ENCODE results near the gene PAPPA2. TPM values are rescaled to one million over a fixed set of nuclear protein-coding genes. Genes with fewer than 3 reads are reported as not detected.

Gene PAPPA2
- total and polyA plus RNA-seq, 2 donors (not counting 1 experiment from before 2014, with no cell fraction given) = 0.24 to 4.1 TPM

- DNase-seq (ENCODE audit: low read depth in 2 of 2) = no peak
- Histone ChIP-seq H2AFZ (ENCODE audit: low read length) (no peak overlapping the region), H3K9me3 (ENCODE audit: control insufficient read depth, insufficient read depth, low read depth, low read length) (no peaks in the 10 kb centered on the region), H3K27ac (ENCODE audit: insufficient read depth, low read length) (no peak overlapping the region), H3K79me2 (ENCODE audit: control insufficient read depth, insufficient read depth, low read length) (no peaks in the 10 kb centered on the region), H3K9ac (ENCODE audit: insufficient read depth, low read length) (no peak overlapping the region), H3K4me3 (replicated peaks in 1 of 4; ENCODE audit: control extremely low read depth in 1 of 4, insufficient read depth in 1 of 4, low read depth in 3 of 4, low read length in 4 of 4) (no peak overlapping the region), H3K27me3 (ENCODE audit: control insufficient read depth, insufficient read depth, low read length) (no peaks in the 10 kb centered on the region), H3K36me3 (ENCODE audit: control insufficient read depth, insufficient read depth, low read length) (no peaks in the 10 kb centered on the region), H4K20me1 (ENCODE audit: control insufficient read depth, extremely low read depth, insufficient read depth, low read length) (no peaks in the 10 kb centered on the region), H3K4me1 (ENCODE audit: control insufficient read depth, extremely low read depth, insufficient read depth, low read length) (no peaks in the 10 kb centered on the region), H3K4me2 (ENCODE audit: extremely low read depth, insufficient read depth, low read length) (no peak overlapping the region)
- TF ChIP-seq CTCF (conservative IDR thresholded peaks at IDR 0.05 in 1 of 2, IDR thresholded peaks at IDR 0.05 in 1 of 2; ENCODE audit: low read depth in 1 of 2, low read length in 2 of 2) (no peak), EZH2 (IDR thresholded peaks at IDR 0.05; ENCODE audit: low read length, missing control alignments) (no peak)
Measured at GRCh38 chr1:176701151-176701866, 238.3 kb downstream of the PAPPA2 start.

- Histone ChIP-seq H3K4me1 (ENCODE audit: control insufficient read depth, extremely low read depth, insufficient read depth, low read length) (no peaks in the 10 kb centered on the region), H3K9me3 (ENCODE audit: control insufficient read depth, insufficient read depth, low read depth, low read length) (no peaks in the 10 kb centered on the region), H3K79me2 (ENCODE audit: control insufficient read depth, insufficient read depth, low read length) (no peaks in the 10 kb centered on the region), H3K9ac (ENCODE audit: insufficient read depth, low read length) (no peak overlapping the region), H3K4me3 (replicated peaks in 1 of 4; ENCODE audit: control extremely low read depth in 1 of 4, insufficient read depth in 1 of 4, low read depth in 3 of 4, low read length in 4 of 4) (no peak overlapping the region), H3K36me3 (ENCODE audit: control insufficient read depth, insufficient read depth, low read length) (no peaks in the 10 kb centered on the region), H3K27ac (ENCODE audit: insufficient read depth, low read length) (no peak overlapping the region), H3K27me3 (ENCODE audit: control insufficient read depth, insufficient read depth, low read length) (no peaks in the 10 kb centered on the region), H3K4me2 (ENCODE audit: extremely low read depth, insufficient read depth, low read length) (no peak overlapping the region), H2AFZ (ENCODE audit: low read length) (no peak overlapping the region), H4K20me1 (ENCODE audit: control insufficient read depth, extremely low read depth, insufficient read depth, low read length) (no peaks in the 10 kb centered on the region)
- no peak for DNase-seq (ENCODE audit: low read depth in 2 of 2)
- no peak for TF ChIP-seq CTCF (conservative IDR thresholded peaks at IDR 0.05 in 1 of 2, IDR thresholded peaks at IDR 0.05 in 1 of 2; ENCODE audit: low read depth in 1 of 2, low read length in 2 of 2)
- no peak for TF ChIP-seq EZH2 (IDR thresholded peaks at IDR 0.05; ENCODE audit: low read length, missing control alignments)
Measured at GRCh38 chr1:176702901-176703300, 239.9 kb downstream of the PAPPA2 start.

- H3K4me1 ChIP-seq (ENCODE audit: control insufficient read depth, extremely low read depth, insufficient read depth, low read length) = no peaks in the 10 kb centered on the region
- H3K27me3 ChIP-seq (ENCODE audit: control insufficient read depth, insufficient read depth, low read length) = no peaks in the 10 kb centered on the region
- H3K4me2 ChIP-seq (ENCODE audit: extremely low read depth, insufficient read depth, low read length) = no peak overlapping the region
- H2AFZ ChIP-seq (ENCODE audit: low read length) = no peak overlapping the region
- no peaks in the 10 kb centered on the region for H3K9me3 ChIP-seq (ENCODE audit: control insufficient read depth, insufficient read depth, low read depth, low read length)
- DNase-seq (ENCODE audit: low read depth in 2 of 2) = no peak
- H3K9ac ChIP-seq (ENCODE audit: insufficient read depth, low read length) = no peak overlapping the region
- no peaks in the 10 kb centered on the region for H3K36me3 ChIP-seq (ENCODE audit: control insufficient read depth, insufficient read depth, low read length)
- H3K4me3 ChIP-seq (replicated peaks in 1 of 4; ENCODE audit: control extremely low read depth in 1 of 4, insufficient read depth in 1 of 4, low read depth in 3 of 4, low read length in 4 of 4) = no peak overlapping the region
- no peaks in the 10 kb centered on the region for H4K20me1 ChIP-seq (ENCODE audit: control insufficient read depth, extremely low read depth, insufficient read depth, low read length)
- no peak overlapping the region for H3K27ac ChIP-seq (ENCODE audit: insufficient read depth, low read length)
- no peaks in the 10 kb centered on the region for H3K79me2 ChIP-seq (ENCODE audit: control insufficient read depth, insufficient read depth, low read length)
- TF ChIP-seq CTCF (conservative IDR thresholded peaks at IDR 0.05 in 1 of 2, IDR thresholded peaks at IDR 0.05 in 1 of 2; ENCODE audit: low read depth in 1 of 2, low read length in 2 of 2) = no peak
- no peak for TF ChIP-seq EZH2 (IDR thresholded peaks at IDR 0.05; ENCODE audit: low read length, missing control alignments)
Measured at GRCh38 chr1:176705585-176705984, 242.6 kb downstream of the PAPPA2 start.

Data from fibroblast of lung (primary cell).